SK-N-SH (cell line): ENCODE measurements around the gene WDR26. TPM values are rescaled to one million over a fixed set of nuclear protein-coding genes. Genes with fewer than 3 reads are reported as not detected.

Source experiments
- CTCF ChIA-PET: fragments of 300-600, 350-600 bp; formaldehyde crosslinking; extraction: SDS; loops from one replicate; lab custom pipeline; 2021; lab: Yijun Ruan, JAX
- POLR2A ChIA-PET: fragments of 350-600 bp; sonication (Branson Sonifier 250); formaldehyde crosslinking; extraction: SDS; loops from one replicate; lab custom pipeline; 2020; ENCODE audit warnings: antibody characterized with exemption, inconsistent platforms; lab: Yijun Ruan, JAX
- DNase-seq: peaks from one replicate; pipeline ENCODE4 v3.0.0; 2012
- H2AFZ ChIP-seq: fragments of 200-600 bp; sonication (generic); 2 replicates; pipeline ENCODE4 v1.8.1; 2016; ENCODE audit warnings: antibody characterized with exemption, mild to moderate bottlenecking, low read depth
- H3F3A ChIP-seq: fragments of 200-600 bp; sonication (generic); replicated peaks from 2 replicates; pipeline ENCODE3; 2016; ENCODE audit warnings: antibody characterized with exemption, mild to moderate bottlenecking; ENCODE audit not compliant: insufficient read depth
- H3K27ac ChIP-seq, 2 experiments: fragments of 200-500 bp in 1 of 2; fragments of 200-600 bp in 1 of 2; sonication (Bioruptor generic) in 1 of 2; sonication (generic), shearing (Covaris generic) in 1 of 2; 2 replicates each; pipeline versions ENCODE4 v1.5.1 to v1.6.1; 2014 to 2016; ENCODE audit warnings: low read depth in 2 of 2, inconsistent platforms in 1 of 2, low read length in 1 of 2, mild to moderate bottlenecking in 1 of 2, mixed read lengths in 1 of 2
- H3K27me3 ChIP-seq: fragments of 200-600 bp; sonication (generic), shearing (Covaris generic); 2 replicates; pipeline ENCODE4 v1.6.1; 2016; ENCODE audit warnings: mixed run types; ENCODE audit not compliant: insufficient read depth
- H3K36me3 ChIP-seq, 2 experiments: fragments of 200-500 bp in 1 of 2; fragments of 200-600 bp in 1 of 2; sonication (Bioruptor generic) in 1 of 2; sonication (generic) in 1 of 2; replicated peaks in 1 of 2; 2 replicates each; pipeline versions ENCODE3 to v1.5.1; 2014 to 2016; ENCODE audit warnings: low read length in 1 of 2, mild to moderate bottlenecking in 1 of 2; ENCODE audit not compliant: insufficient read depth in 2 of 2, control insufficient read depth in 1 of 2
- H3K4me1 ChIP-seq, 2 experiments: fragments of 200-500 bp in 1 of 2; fragments of 200-600 bp in 1 of 2; sonication (Bioruptor generic) in 1 of 2; sonication (generic), shearing (Covaris generic) in 1 of 2; 2 replicates each; pipeline versions ENCODE4 v1.5.1 to v1.6.1; 2014 to 2016; ENCODE audit warnings: low read depth in 1 of 2, low read length in 1 of 2, mixed run types in 1 of 2; ENCODE audit not compliant: insufficient read depth in 2 of 2, control insufficient read depth in 1 of 2
- H3K4me2 ChIP-seq: fragments of 200-600 bp; sonication (generic), shearing (Covaris generic); 2 replicates; pipeline ENCODE4 v1.6.1; 2017; ENCODE audit warnings: mixed run types
- H3K4me3 ChIP-seq, 2 experiments: fragments of 200-500 bp in 1 of 2; fragments of 200-600 bp in 1 of 2; sonication (Bioruptor generic) in 1 of 2; sonication (generic), shearing (Covaris generic) in 1 of 2; 2 replicates each; pipeline versions ENCODE4 v1.5.1 to v1.8.1; 2014 to 2016; ENCODE audit warnings: low read depth in 2 of 2, inconsistent platforms in 1 of 2, low read length in 1 of 2, mild to moderate bottlenecking in 1 of 2, mixed read lengths in 1 of 2, moderate library complexity in 1 of 2
- H3K79me2 ChIP-seq: fragments of 200-600 bp; sonication (generic); 2 replicates; pipeline ENCODE4 v1.8.1; 2017; ENCODE audit warnings: mild to moderate bottlenecking; ENCODE audit not compliant: insufficient read depth
- H3K9ac ChIP-seq: fragments of 200-600 bp; sonication (generic); 2 replicates; pipeline ENCODE4 v1.6.1; 2017; ENCODE audit warnings: mixed run types
- H3K9me2 ChIP-seq: fragments of 200-600 bp; sonication (generic); 2 replicates; pipeline ENCODE4 v1.6.1; 2017; ENCODE audit warnings: mixed run types
- H3K9me3 ChIP-seq: fragments of 200-600 bp; sonication (generic); 2 replicates; pipeline ENCODE4 v1.6.1; 2017; ENCODE audit warnings: mixed run types, mild to moderate bottlenecking, moderate library complexity
- H4K20me1 ChIP-seq: fragments of 200-600 bp; sonication (generic); 2 replicates; pipeline ENCODE4 v1.6.1; 2017; ENCODE audit warnings: mild to moderate bottlenecking, mixed run types; ENCODE audit not compliant: insufficient read depth
- CTCF ChIP-seq: fragments of 200-600 bp; sonication (generic); IDR thresholded peaks from 2 replicates; pipeline ENCODE4 v1.6.1; 2017; ENCODE audit warnings: antibody characterized with exemption, mild to moderate bottlenecking, moderate library complexity
- FOXJ3 ChIP-seq: sonication (generic); formaldehyde crosslinking; IDR thresholded peaks from 2 replicates; pipeline ENCODE4 v1.5.1; 2020; ENCODE audit warnings: mild to moderate bottlenecking, missing genetic modification reagents
- FOXM1 ChIP-seq: IDR thresholded peaks from 2 replicates; pipeline ENCODE4 v1.4.0; 2012; ENCODE audit warnings: low read depth, mild to moderate bottlenecking
- GATA2 ChIP-seq: sonication (generic); formaldehyde crosslinking; IDR thresholded peaks from 2 replicates; pipeline ENCODE4 v1.5.0; 2020; ENCODE audit warnings: mild to moderate bottlenecking, missing genetic modification reagents
- JUND ChIP-seq: IDR thresholded peaks from 2 replicates; pipeline ENCODE4 v1.4.0; 2012
- MAX ChIP-seq: IDR thresholded peaks from 2 replicates; pipeline ENCODE4 v1.4.0; 2012; ENCODE audit warnings: low read depth
- RAD21 ChIP-seq: IDR thresholded peaks from 2 replicates; pipeline ENCODE4 v1.6.1; 2012; ENCODE audit warnings: mild to moderate bottlenecking, low read length
- TEAD4 ChIP-seq: IDR thresholded peaks from 2 replicates; pipeline ENCODE4 v1.4.0; 2012; ENCODE audit warnings: mild to moderate bottlenecking, borderline replicate concordance; ENCODE audit not compliant: insufficient read depth
- USF1 ChIP-seq: IDR thresholded peaks from 2 replicates; pipeline ENCODE4 v1.4.0; 2012; ENCODE audit warnings: low read depth, borderline replicate concordance
- ZBTB33 ChIP-seq: IDR thresholded peaks from 2 replicates; pipeline ENCODE4 v1.4.0; 2012; ENCODE audit warnings: low read depth, borderline replicate concordance
- WGBS: methylation state at CpG from one replicate; pipeline ENCODE4 v1.1.6; 2017; ENCODE audit warnings: low lambda C conversion rate; 5-methylcytosine and 5-hydroxymethylcytosine counted together
- polyA plus RNA-seq, 3 experiments: library from polyadenylated mRNA; depleted of rRNA; stranded (reverse); fragments of >200 nt; gene quantifications; 2 replicates each; pipeline ENCODE4 v1.2.3, GENCODE V29; 2012
- TF ChIP-seq, protein P1 (sequence below): IDR thresholded peaks from 2 replicates; pipeline ENCODE4; 2012

WDR26 gene
- polyA plus RNA-seq, 1 of the 3 experiments (the other 2 are of a cell fraction): 21.2 TPM

- no peaks in the 10 kb centered on the region for H3K4me1 ChIP-seq
- CTCF ChIA-PET: interaction anchor here (2.0 kb wide), 1 partner anchor 9 kb away, joined by 13 read pairs; no protein-coding TSS in a partner anchor
Measured at GRCh38 chr1:224466154-224466553, 31.6 kb upstream of the WDR26 start.

More at GRCh38 chr1:224466154-224466553, 31.6 kb upstream of the WDR26 start:
- no peaks in the 10 kb centered on the region for H3K36me3 ChIP-seq
- no peaks in the 10 kb centered on the region for H4K20me1 ChIP-seq
- POLR2A ChIA-PET: no interaction called here
- no peaks in the 10 kb centered on the region for H3K9me3 ChIP-seq
- H2AFZ ChIP-seq: no peak overlapping the region
- no peak for DNase-seq
- no peak for TF ChIP-seq FOXJ3 (CRISPR knock-in tag)
- TF ChIP-seq RAD21: no peak
- no peak for TF ChIP-seq TEAD4
- TF ChIP-seq CTCF: no peak
- TF ChIP-seq JUND: no peak
- TF ChIP-seq GATA2 (CRISPR knock-in tag): no peak
- TF ChIP-seq, protein P1, sequence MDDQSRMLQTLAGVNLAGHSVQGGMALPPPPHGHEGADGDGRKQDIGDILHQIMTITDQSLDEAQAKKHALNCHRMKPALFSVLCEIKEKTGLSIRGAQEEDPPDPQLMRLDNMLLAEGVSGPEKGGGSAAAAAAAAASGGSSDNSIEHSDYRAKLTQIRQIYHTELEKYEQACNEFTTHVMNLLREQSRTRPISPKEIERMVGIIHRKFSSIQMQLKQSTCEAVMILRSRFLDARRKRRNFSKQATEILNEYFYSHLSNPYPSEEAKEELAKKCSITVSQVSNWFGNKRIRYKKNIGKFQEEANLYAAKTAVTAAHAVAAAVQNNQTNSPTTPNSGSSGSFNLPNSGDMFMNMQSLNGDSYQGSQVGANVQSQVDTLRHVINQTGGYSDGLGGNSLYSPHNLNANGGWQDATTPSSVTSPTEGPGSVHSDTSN: no peak
- no peak for TF ChIP-seq ZBTB33
- no peak for TF ChIP-seq MAX
- TF ChIP-seq FOXM1: no peak
- no peak for TF ChIP-seq USF1
- TF ChIP-seq, all 33 proteins: peak for 0
- Histone ChIP-seq H3K9ac (no peak overlapping the region), H3K4me3 (no peak overlapping the region), H3K9me2 (no peaks in the 10 kb centered on the region), H3K4me2 (no peak overlapping the region), H3K27ac (no peak overlapping the region), H3K79me2 (no peaks in the 10 kb centered on the region), H3K27me3 (no peaks in the 10 kb centered on the region), H3F3A (no peaks in the 10 kb centered on the region)
- WGBS: 95% methylated on average over 2 of the region's 2 CpGs
